Measurements from ENCODE around the gene CENPT. TPM values are rescaled to one million over a fixed set of nuclear protein-coding genes. Genes with fewer than 3 reads are reported as not detected.

The CENPT gene
- total and polyA plus RNA-seq, 2 donors (not counting 3 experiments of a cell fraction or from before 2014, with no cell fraction given): 60.3 to 61.3 TPM

DNA sequence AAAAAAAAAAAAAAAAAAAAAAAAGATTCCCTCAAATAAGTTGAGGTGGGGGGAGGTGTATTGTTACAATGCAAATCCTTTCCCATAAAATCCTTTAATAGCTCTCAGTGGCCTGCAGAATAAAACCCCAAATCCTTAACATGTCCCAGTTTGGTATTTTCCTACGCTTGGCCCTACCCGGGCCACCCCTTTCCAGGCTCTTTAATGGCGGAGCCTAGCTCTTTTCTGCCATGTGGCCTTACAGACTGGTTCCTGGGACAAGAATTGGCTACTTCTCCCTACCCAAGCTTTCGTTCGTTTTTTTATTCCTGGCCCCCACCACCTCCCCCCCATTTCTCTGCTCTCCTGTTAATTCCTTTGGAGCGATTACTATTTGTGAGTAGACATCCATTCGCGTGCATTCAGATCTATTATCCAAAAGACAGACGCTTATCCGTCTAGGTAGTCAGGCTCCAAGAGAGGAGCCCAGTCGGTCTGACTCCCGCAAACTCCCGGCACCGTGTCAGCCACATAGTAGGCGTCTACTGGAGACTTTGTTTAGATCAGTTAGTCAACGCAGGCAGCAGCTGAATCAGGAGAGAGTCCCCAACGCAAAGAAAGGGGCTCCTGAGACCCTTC, 6.2 kb downstream of the CENPT start:
- Histone ChIP-seq H3K4me1 (ENCODE audit: control insufficient read depth, extremely low read depth, insufficient read depth, low read length) (peaks cover 26% of the 10 kb centered on the region), H3K9me3 (replicated peaks; ENCODE audit: control insufficient read depth, insufficient read depth, low read length) (no peaks in the 10 kb centered on the region), H2AFZ (ENCODE audit: low read depth, low read length) (peak overlapping the region; percentile 92), H4K20me1 (replicated peaks; ENCODE audit: control insufficient read depth, extremely low read depth, insufficient read depth, low read length) (no peaks in the 10 kb centered on the region), H3K9ac (replicated peaks; ENCODE audit: extremely low read depth, insufficient read depth, low read length) (peak overlapping the region; percentile 84), H3K79me2 (ENCODE audit: control insufficient read depth, insufficient read depth, low read length) (peaks cover 23% of the 10 kb centered on the region), H3K27ac (ENCODE audit: insufficient read depth, low read depth, low read length) (peak overlapping the region; percentile 77), H3K27me3 (ENCODE audit: control insufficient read depth in 2 of 2, insufficient read depth in 2 of 2, low read length in 2 of 2) (no peaks in the 10 kb centered on the region), H3K9me1 (replicated peaks; ENCODE audit: control insufficient read depth, extremely low read depth, insufficient read depth, low read length) (no peaks in the 10 kb centered on the region), H3K36me3 (ENCODE audit: control insufficient read depth in 2 of 2, extremely low read depth in 1 of 2, insufficient read depth in 2 of 2, low read length in 2 of 2) (no peaks in the 10 kb centered on the region), H3K4me3 (replicated peaks in 1 of 3; ENCODE audit: insufficient read depth in 1 of 3, low read depth in 1 of 3, low read length in 3 of 3) (peak overlapping the region in 1 of 3 experiments; percentile 58), H3K4me2 (ENCODE audit: insufficient read depth, low read length) (peak overlapping the region; percentile 49)
- intact Hi-C loops (cut with micrococcal nuclease): no loop called here
- BruUV-seq (replicated peaks): no TSS peak
- DNase-seq (ENCODE audit: low read depth, low spot score) (no peak), FAIRE-seq (no peak)
- dilution Hi-C loops (cut with MboI; ENCODE audit: extremely low pct_ligation_motif_present, low sequenced_read_pairs): no loop called here
- ChIA-PET CTCF (interaction anchor here (0.8 to 2.8 kb wide), 3 partner anchors 25 to 169 kb away, joined by 3 to 8 read pairs (median 4); no protein-coding TSS in a partner anchor), POLR2A (no interaction called here)
- no peak for TF ChIP-seq FOS (IDR thresholded peaks at IDR 0.05; ENCODE audit: borderline replicate concordance, insufficient read depth, low read length)

DNA sequence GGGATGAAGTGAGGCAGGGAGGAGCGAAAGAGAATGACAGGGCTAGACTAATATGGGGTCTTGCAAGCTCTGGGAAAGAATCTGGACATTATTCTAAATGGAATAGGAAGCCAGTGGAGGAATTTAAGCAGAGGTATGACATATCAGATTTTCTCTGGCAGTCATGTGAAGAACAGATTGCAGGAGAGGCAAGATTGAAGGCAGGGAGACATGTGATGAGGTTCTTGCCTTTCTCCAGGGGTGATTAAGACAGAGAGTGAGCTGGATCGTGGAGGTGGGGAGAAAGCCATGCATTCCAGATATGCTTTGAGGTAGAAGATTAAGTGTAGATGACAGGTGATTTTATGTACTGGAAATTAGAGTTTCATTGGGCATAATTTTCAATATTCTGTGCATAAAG, 9.7 kb downstream of the CENPT start:
- no TSS peak for BruUV-seq (replicated peaks)
- POLR2A ChIA-PET: no interaction called here
- FAIRE-seq: no peak

More for the DNA sequence above, 9.7 kb downstream of the CENPT start:
- Histone ChIP-seq H3K4me2 (ENCODE audit: insufficient read depth, low read length) (no peak overlapping the region), H3K36me3 (ENCODE audit: control insufficient read depth in 2 of 2, extremely low read depth in 1 of 2, insufficient read depth in 2 of 2, low read length in 2 of 2) (no peaks in the 10 kb centered on the region), H3K4me3 (replicated peaks in 1 of 3; ENCODE audit: insufficient read depth in 1 of 3, low read depth in 1 of 3, low read length in 3 of 3) (no peak overlapping the region), H3K9me3 (replicated peaks; ENCODE audit: control insufficient read depth, insufficient read depth, low read length) (no peaks in the 10 kb centered on the region), H3K27ac (ENCODE audit: insufficient read depth, low read depth, low read length) (no peak overlapping the region), H3K4me1 (ENCODE audit: control insufficient read depth, extremely low read depth, insufficient read depth, low read length) (peaks cover 3% of the 10 kb centered on the region), H4K20me1 (replicated peaks; ENCODE audit: control insufficient read depth, extremely low read depth, insufficient read depth, low read length) (no peaks in the 10 kb centered on the region), H3K27me3 (ENCODE audit: control insufficient read depth in 2 of 2, insufficient read depth in 2 of 2, low read length in 2 of 2) (no peaks in the 10 kb centered on the region), H3K9me1 (replicated peaks; ENCODE audit: control insufficient read depth, extremely low read depth, insufficient read depth, low read length) (no peaks in the 10 kb centered on the region), H3K9ac (replicated peaks; ENCODE audit: extremely low read depth, insufficient read depth, low read length) (no peak overlapping the region), H3K79me2 (ENCODE audit: control insufficient read depth, insufficient read depth, low read length) (peaks cover 5% of the 10 kb centered on the region), H2AFZ (ENCODE audit: low read depth, low read length) (no peak overlapping the region)
- DNase-seq (ENCODE audit: low read depth, low spot score): no peak
- dilution Hi-C loops (cut with MboI; ENCODE audit: extremely low pct_ligation_motif_present, low sequenced_read_pairs): no loop called here
- intact Hi-C loops (cut with micrococcal nuclease): no loop called here
- CTCF ChIA-PET: interaction anchor here (1.3 kb wide), 1 partner anchor 166 kb away, joined by 3 read pairs; no protein-coding TSS in a partner anchor
- no peak for TF ChIP-seq GATA2 (IDR thresholded peaks at IDR 0.05; ENCODE audit: insufficient read depth, insufficient read length, low read depth, low read length)
- no peak for TF ChIP-seq CTCF (IDR thresholded peaks at IDR 0.05; ENCODE audit: extremely low read depth in 1 of 2, insufficient read depth in 1 of 2, low read depth in 1 of 2, low read length in 2 of 2)
- no peak for TF ChIP-seq POLR2A (IDR thresholded peaks at IDR 0.05; ENCODE audit: low read depth, low read length)
- TF ChIP-seq MAX (IDR thresholded peaks at IDR 0.05; ENCODE audit: insufficient read depth, insufficient read length): no peak
- TF ChIP-seq POLR2AphosphoS5 (IDR thresholded peaks at IDR 0.05; ENCODE audit: insufficient read depth, low read depth, low read length): no peak
- no peak for TF ChIP-seq FOS (IDR thresholded peaks at IDR 0.05; ENCODE audit: borderline replicate concordance, insufficient read depth, low read length)
- TF ChIP-seq EZH2 (IDR thresholded peaks at IDR 0.05; ENCODE audit: borderline replicate concordance, low read depth, low read length, severe bottlenecking): no peak
